GM10266 (cell line): ENCODE measurements around the gene CUEDC1.
A peak's percentile ranks its signal among the peaks of the same experiment; 100 is the strongest.
"Not testable (repeated sequence)": the region's sequence is repeated elsewhere in the genome, so short reads cannot be mapped to it uniquely, and the experiment has no call there.

Experiments used
- DNase-seq: peaks from one replicate; pipeline ENCODE4 v3.0.0; 2012; ENCODE audit errors: extremely low spot score
- CTCF ChIP-seq: IDR thresholded peaks from 2 replicates; pipeline ENCODE4 v1.5.1; 2012; ENCODE audit warnings: mild to moderate bottlenecking, low read depth; ENCODE audit not compliant: control insufficient read depth, insufficient read depth; ENCODE audit errors: missing control alignments

CUEDC1 gene

GRCh38 chr17:57963149-57963511, 7.9 kb upstream of the CUEDC1 start:
- DNase-seq: no peak
- TF ChIP-seq CTCF: no peak

- DNase-seq: no peak
- TF ChIP-seq CTCF: no peak
These were observed 7.3 kb upstream of the CUEDC1 start for GRCh38 chr17:57962279-57963148.

GRCh38 chr17:57959929-57960328, 4.7 kb upstream of the CUEDC1 start:
- TF ChIP-seq CTCF: no peak

GRCh38 chr17:57958391-57958790, 3.2 kb upstream of the CUEDC1 start:
- not testable (repeated sequence) for DNase-seq

More at GRCh38 chr17:57959929-57960328, 4.7 kb upstream of the CUEDC1 start:
- no peak for DNase-seq

- DNase-seq: no peak
- TF ChIP-seq CTCF: no peak
These were observed 2.7 kb upstream of the CUEDC1 start for GRCh38 chr17:57957886-57958285.

GRCh38 chr17:57957120-57957850, 2.1 kb upstream of the CUEDC1 start:
- no peak for DNase-seq
- TF ChIP-seq CTCF: no peak

- TF ChIP-seq CTCF: no peak
- peak; percentile 72 for DNase-seq
These were observed 1.3 kb upstream of the CUEDC1 start for GRCh38 chr17:57956291-57957119.
